Measurements from ENCODE around the gene PPP4R3A.

GRCh38 chr14:91410771-91411536, 99.2 kb downstream of the PPP4R3A start:
- TF ChIP-seq, protein P1, sequence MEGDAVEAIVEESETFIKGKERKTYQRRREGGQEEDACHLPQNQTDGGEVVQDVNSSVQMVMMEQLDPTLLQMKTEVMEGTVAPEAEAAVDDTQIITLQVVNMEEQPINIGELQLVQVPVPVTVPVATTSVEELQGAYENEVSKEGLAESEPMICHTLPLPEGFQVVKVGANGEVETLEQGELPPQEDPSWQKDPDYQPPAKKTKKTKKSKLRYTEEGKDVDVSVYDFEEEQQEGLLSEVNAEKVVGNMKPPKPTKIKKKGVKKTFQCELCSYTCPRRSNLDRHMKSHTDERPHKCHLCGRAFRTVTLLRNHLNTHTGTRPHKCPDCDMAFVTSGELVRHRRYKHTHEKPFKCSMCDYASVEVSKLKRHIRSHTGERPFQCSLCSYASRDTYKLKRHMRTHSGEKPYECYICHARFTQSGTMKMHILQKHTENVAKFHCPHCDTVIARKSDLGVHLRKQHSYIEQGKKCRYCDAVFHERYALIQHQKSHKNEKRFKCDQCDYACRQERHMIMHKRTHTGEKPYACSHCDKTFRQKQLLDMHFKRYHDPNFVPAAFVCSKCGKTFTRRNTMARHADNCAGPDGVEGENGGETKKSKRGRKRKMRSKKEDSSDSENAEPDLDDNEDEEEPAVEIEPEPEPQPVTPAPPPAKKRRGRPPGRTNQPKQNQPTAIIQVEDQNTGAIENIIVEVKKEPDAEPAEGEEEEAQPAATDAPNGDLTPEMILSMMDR (conservative IDR thresholded peaks at IDR 0.05; ENCODE audit: low read depth, low read length), result no peak
- TF ChIP-seq EZH2 (IDR thresholded peaks at IDR 0.05; ENCODE audit: borderline replicate concordance, low read depth, low read length, poor library complexity, severe bottlenecking), result no peak
